GM12873 (cell line): ENCODE measurements around the gene HK1.

ENCODE experiments used
- CTCF ChIP-seq: IDR thresholded peaks from 2 replicates; pipeline ENCODE4 v1.5.1; 2012; ENCODE audit warnings: low read depth, mild to moderate bottlenecking, moderate library complexity, low read length, control low read depth; ENCODE audit not compliant: insufficient read depth; ENCODE audit errors: missing control alignments

Gene HK1

GRCh38 chr10:69272624-69273023 is 5.7 kb upstream of the HK1 start:
- no peak for TF ChIP-seq CTCF

GRCh38 chr10:69275444-69275843 is 2.9 kb upstream of the HK1 start:
- TF ChIP-seq CTCF = no peak

GRCh38 chr10:69276503-69276902 is 1.8 kb upstream of the HK1 start:
- TF ChIP-seq CTCF = no peak

GRCh38 chr10:69279110-69279509 is 814 bp downstream of the HK1 start:
- TF ChIP-seq CTCF = no peak

- no peak for TF ChIP-seq CTCF
Measured at GRCh38 chr10:69281507-69282413, 3.5 kb downstream of the HK1 start.

GRCh38 chr10:69285699-69286098 is 7.4 kb downstream of the HK1 start:
- TF ChIP-seq CTCF = no peak

- TF ChIP-seq CTCF = no peak
Measured at GRCh38 chr10:69287181-69287580, 8.9 kb downstream of the HK1 start.
